PC-9 (cell line): Measurements from ENCODE around the gene RBM26. TPM values are rescaled to one million over a fixed set of nuclear protein-coding genes. Genes with fewer than 3 reads are reported as not detected.
"Not testable (repeated sequence)": the region's sequence is repeated elsewhere in the genome, so short reads cannot be mapped to it uniquely, and the experiment has no call there.

Source experiments
- BruUV-seq: library from RNA; stranded (reverse); fragments of 400-500 nt; replicated peaks from 2 replicates; lab custom pipeline; 2021; lab: Mats Ljungman, UMichigan
- CTCF ChIA-PET: fragments of 300-600 bp; sonication (Branson Sonifier 250); formaldehyde crosslinking; loops from one replicate; lab custom pipeline; 2022; ENCODE audit warnings: antibody characterized with exemption; lab: Charles Lee
- POLR2A ChIA-PET: fragments of 300-600 bp; sonication (Branson Sonifier 250); formaldehyde crosslinking; loops from one replicate; lab custom pipeline; 2022; ENCODE audit warnings: antibody characterized with exemption; ENCODE audit not compliant: unreplicated experiment; lab: Charles Lee
- DNase-seq, 2 experiments: peaks; one replicate each; pipeline versions ENCODE4 v3.0.0 to v3.0.0-alpha.2; 2015 to 2022; ENCODE audit warnings: mixed read lengths in 1 of 2
- H2AFZ ChIP-seq: fragments of 200-600 bp; sonication (generic); 2 replicates; pipeline ENCODE4 v1.8.1; 2017; ENCODE audit warnings: antibody characterized with exemption
- H3F3A ChIP-seq: fragments of 200-600 bp; sonication (generic); 2 replicates; pipeline ENCODE4 v1.8.1; 2017; ENCODE audit warnings: antibody characterized with exemption, mild to moderate bottlenecking, low read depth; ENCODE audit not compliant: insufficient read depth
- H3K27ac ChIP-seq: fragments of 200-600 bp; sonication (generic); 2 replicates; pipeline ENCODE4 v1.6.1; 2016; ENCODE audit warnings: mixed run types
- H3K27me3 ChIP-seq: fragments of 200-600 bp; sonication (generic); 2 replicates; pipeline ENCODE4 v1.6.1; 2016; ENCODE audit warnings: low read depth, mixed run types; ENCODE audit not compliant: insufficient read depth
- H3K36me3 ChIP-seq: fragments of 200-600 bp; sonication (generic); 2 replicates; pipeline ENCODE4 v1.6.1; 2016; ENCODE audit warnings: low read depth, mixed run types
- H3K4me1 ChIP-seq: fragments of 200-600 bp; sonication (generic); replicated peaks from 2 replicates; pipeline ENCODE4 v1.6.1; 2016; ENCODE audit warnings: mixed run types; ENCODE audit not compliant: insufficient read depth
- H3K4me2 ChIP-seq: fragments of 200-600 bp; sonication (generic); 2 replicates; pipeline ENCODE4 v1.6.1; 2017; ENCODE audit warnings: mixed run types
- H3K4me3 ChIP-seq: fragments of 200-600 bp; sonication (generic); 2 replicates; pipeline ENCODE4 v1.6.1; 2016; ENCODE audit warnings: mixed run types
- H3K79me2 ChIP-seq: fragments of 200-600 bp; sonication (generic); 2 replicates; pipeline ENCODE4 v1.6.1; 2017; ENCODE audit warnings: low read depth, mixed run types
- H3K9me2 ChIP-seq: fragments of 200-600 bp; sonication (generic); 2 replicates; pipeline ENCODE4 v1.8.1; 2017; ENCODE audit warnings: mild to moderate bottlenecking; ENCODE audit not compliant: insufficient read depth
- H3K9me3 ChIP-seq: fragments of 200-600 bp; sonication (generic); 2 replicates; pipeline ENCODE4 v1.8.1; 2016; ENCODE audit warnings: low read depth; ENCODE audit not compliant: insufficient read depth
- H4K20me1 ChIP-seq: fragments of 200-600 bp; sonication (generic); 2 replicates; pipeline ENCODE4 v1.8.1; 2017; ENCODE audit not compliant: insufficient read depth
- EZH2 ChIP-seq: fragments of 200-600 bp; sonication (generic); IDR thresholded peaks from 2 replicates; pipeline ENCODE4 v1.8.0; 2017; ENCODE audit warnings: antibody characterized with exemption, low read depth
- intact Hi-C: fragments of 100-400 bp; cut with micrococcal nuclease; formaldehyde crosslinking; loops from one replicate; pipeline ENCODE4 v1.10.0; 2022; ENCODE audit not compliant: unreplicated experiment
- total RNA-seq: library from RNA; stranded (reverse); gene quantifications from 2 replicates; pipeline ENCODE4 v1.2.3, GENCODE V29; 2021
- TF ChIP-seq, protein P1 (sequence below): fragments of 200-600 bp; sonication (generic); conservative IDR thresholded peaks from 2 replicates; pipeline ENCODE4 v1.6.1; 2017; ENCODE audit warnings: mixed run types, antibody characterized with exemption, mild to moderate bottlenecking, moderate library complexity

Gene RBM26
- total RNA-seq, 1 experiment from 2014 or later, result 40.4 TPM

DNA sequence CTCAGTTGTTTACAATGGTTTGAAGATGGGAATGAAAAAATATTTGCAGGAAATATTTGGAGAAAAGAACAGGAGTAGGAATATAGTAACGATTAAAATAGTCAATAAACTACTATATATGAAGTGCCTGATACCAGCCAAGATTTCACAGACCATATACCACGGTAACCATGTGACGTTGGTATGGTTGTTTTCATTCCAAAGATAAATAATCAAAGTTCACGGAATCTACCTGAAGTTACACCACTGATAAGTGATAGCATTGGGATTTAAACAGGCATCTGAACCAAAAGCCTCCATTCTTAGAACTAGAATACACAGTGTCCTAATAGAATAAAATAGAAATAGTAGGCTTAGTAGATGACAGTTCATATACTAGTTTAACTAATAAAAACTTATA, 123.5 kb downstream of the RBM26 start:
- ChIA-PET CTCF (no interaction called here), POLR2A (no interaction called here)
- H3K4me2 ChIP-seq, result no peak overlapping the region

DNA sequence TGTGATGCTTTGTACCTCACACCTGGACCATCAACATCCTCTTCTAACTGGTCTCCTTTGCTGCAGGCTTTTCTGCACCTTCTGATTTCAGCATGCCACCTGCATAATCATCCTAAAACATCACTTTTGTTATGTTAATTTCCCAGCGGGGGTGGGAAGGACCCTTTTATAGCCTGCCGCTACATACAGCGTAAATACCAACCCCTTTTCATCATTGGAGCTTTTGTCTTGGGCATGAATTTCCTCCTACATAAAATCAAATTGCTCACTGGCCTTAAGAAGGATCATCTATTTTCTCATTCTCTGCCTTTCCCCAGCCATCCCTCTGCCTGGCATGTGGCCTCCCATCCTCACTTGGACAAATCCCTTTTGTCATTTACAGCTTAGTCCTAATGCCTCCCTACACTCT, 124.7 kb downstream of the RBM26 start:
- POLR2A ChIA-PET, result no interaction called here

More for the DNA sequence above, 123.5 kb downstream of the RBM26 start:
- Histone ChIP-seq H3K27me3 (no peaks in the 10 kb centered on the region), H3K79me2 (no peaks in the 10 kb centered on the region), H2AFZ (no peak overlapping the region), H3F3A (no peaks in the 10 kb centered on the region), H3K36me3 (no peaks in the 10 kb centered on the region), H4K20me1 (no peaks in the 10 kb centered on the region), H3K27ac (no peak overlapping the region), H3K9me3 (no peaks in the 10 kb centered on the region), H3K9me2 (no peaks in the 10 kb centered on the region), H3K4me3 (no peak overlapping the region), H3K4me1 (peaks cover 7% of the 10 kb centered on the region; the same call in 1 of the 2 replicates)
- DNase-seq, result no peak
- TF ChIP-seq, protein P1, sequence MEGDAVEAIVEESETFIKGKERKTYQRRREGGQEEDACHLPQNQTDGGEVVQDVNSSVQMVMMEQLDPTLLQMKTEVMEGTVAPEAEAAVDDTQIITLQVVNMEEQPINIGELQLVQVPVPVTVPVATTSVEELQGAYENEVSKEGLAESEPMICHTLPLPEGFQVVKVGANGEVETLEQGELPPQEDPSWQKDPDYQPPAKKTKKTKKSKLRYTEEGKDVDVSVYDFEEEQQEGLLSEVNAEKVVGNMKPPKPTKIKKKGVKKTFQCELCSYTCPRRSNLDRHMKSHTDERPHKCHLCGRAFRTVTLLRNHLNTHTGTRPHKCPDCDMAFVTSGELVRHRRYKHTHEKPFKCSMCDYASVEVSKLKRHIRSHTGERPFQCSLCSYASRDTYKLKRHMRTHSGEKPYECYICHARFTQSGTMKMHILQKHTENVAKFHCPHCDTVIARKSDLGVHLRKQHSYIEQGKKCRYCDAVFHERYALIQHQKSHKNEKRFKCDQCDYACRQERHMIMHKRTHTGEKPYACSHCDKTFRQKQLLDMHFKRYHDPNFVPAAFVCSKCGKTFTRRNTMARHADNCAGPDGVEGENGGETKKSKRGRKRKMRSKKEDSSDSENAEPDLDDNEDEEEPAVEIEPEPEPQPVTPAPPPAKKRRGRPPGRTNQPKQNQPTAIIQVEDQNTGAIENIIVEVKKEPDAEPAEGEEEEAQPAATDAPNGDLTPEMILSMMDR, result no peak
- TF ChIP-seq EZH2, result no peak
- no TSS peak for BruUV-seq
- intact Hi-C loops, result no loop called here

DNA sequence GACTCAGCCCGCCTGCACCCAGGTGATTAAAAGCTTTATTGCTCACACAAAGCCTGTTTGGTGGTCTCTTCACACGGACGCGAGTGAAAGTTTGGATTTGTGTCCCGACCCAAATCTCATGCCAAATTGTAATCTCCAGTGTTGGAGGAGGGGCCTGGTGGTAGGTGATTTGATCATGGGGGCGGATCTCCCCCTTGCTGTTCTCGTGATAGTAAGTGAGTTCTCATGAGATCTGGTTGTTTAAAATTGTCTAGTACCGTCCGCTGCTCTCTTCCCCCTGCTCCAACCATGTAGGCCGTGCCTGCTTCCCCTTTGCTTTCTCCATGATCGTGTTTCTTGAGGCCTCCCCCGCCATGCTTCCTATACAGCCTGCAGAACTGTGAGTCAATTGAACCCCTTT, 126.3 kb downstream of the RBM26 start:
- H2AFZ ChIP-seq, H3K9me2 ChIP-seq, H3K4me1 ChIP-seq, H3K9me3 ChIP-seq, H4K20me1 ChIP-seq, H3K4me3 ChIP-seq, H3F3A ChIP-seq, BruUV-seq, intact Hi-C loops, POLR2A ChIA-PET, H3K36me3 ChIP-seq, H3K27ac ChIP-seq, H3K4me2 ChIP-seq, DNase-seq, H3K79me2 ChIP-seq, CTCF ChIA-PET, H3K27me3 ChIP-seq: not testable (repeated sequence)

More for the DNA sequence above, 124.7 kb downstream of the RBM26 start:
- Histone ChIP-seq H3F3A (no peaks in the 10 kb centered on the region), H3K36me3 (no peaks in the 10 kb centered on the region), H3K4me1 (peaks cover 7% of the 10 kb centered on the region; the same call in 1 of the 2 replicates), H3K9me3 (no peaks in the 10 kb centered on the region), H3K4me3 (no peak overlapping the region), H3K9me2 (no peaks in the 10 kb centered on the region), H2AFZ (0 out of 2 replicates have a peak overlapping the region, but pooled peaks have one; percentile 43), H3K27me3 (no peaks in the 10 kb centered on the region), H3K27ac (no peak overlapping the region), H3K79me2 (no peaks in the 10 kb centered on the region), H3K4me2 (no peak overlapping the region), H4K20me1 (no peaks in the 10 kb centered on the region)
- BruUV-seq, result no TSS peak
- CTCF ChIA-PET, result no interaction called here
- TF ChIP-seq, protein P1, result no peak
- no peak for TF ChIP-seq EZH2
- no peak for DNase-seq
- intact Hi-C loops, result no loop called here

DNA sequence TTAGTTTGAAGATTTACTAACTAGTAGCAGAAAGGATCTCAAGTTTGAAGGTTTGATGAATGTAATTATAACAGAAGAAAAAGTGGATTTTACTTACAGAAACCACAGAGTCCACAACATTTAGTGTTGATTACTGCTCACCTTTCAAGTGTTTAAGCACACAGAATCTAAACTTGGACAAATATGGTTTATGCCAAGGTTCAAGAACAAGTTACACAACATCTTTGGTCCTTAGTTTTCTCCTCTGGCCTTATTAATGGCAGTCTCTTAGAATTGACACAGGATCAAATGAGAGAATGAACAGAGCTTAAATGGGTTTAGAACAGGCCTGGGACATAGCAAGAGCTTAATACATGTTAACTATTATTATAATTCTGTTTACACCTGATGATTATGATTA, 133.0 kb downstream of the RBM26 start:
- no TSS peak for BruUV-seq
- Histone ChIP-seq H2AFZ (no peak overlapping the region), H3K4me3 (no peak overlapping the region), H3K36me3 (no peaks in the 10 kb centered on the region), H3K27me3 (no peaks in the 10 kb centered on the region), H3K27ac (no peak overlapping the region), H3K4me2 (no peak overlapping the region), H3K79me2 (no peaks in the 10 kb centered on the region), H3F3A (no peaks in the 10 kb centered on the region), H3K9me2 (no peaks in the 10 kb centered on the region), H3K9me3 (no peaks in the 10 kb centered on the region), H3K4me1 (no peaks in the 10 kb centered on the region), H4K20me1 (no peaks in the 10 kb centered on the region)
- POLR2A ChIA-PET, result no interaction called here
- CTCF ChIA-PET, result no interaction called here
- TF ChIP-seq EZH2, result no peak
- TF ChIP-seq, protein P1, result no peak
- no peak for DNase-seq
- intact Hi-C loops, result no loop called here
